22Rv1 (cell line): ENCODE measurements around the gene CDAN1.

Source experiments
- H3K27ac ChIP-seq: fragments of 450-650 bp; 2 replicates; pipeline ENCODE4 v1.5.1; 2017
- ZFX ChIP-seq: fragments of 450-650 bp; IDR thresholded peaks from 2 replicates; pipeline ENCODE4 v1.6.1; 2017; ENCODE audit warnings: antibody characterized with exemption, borderline replicate concordance
- TF ChIP-seq, protein P1 (sequence below): fragments of 450-650 bp; IDR thresholded peaks from 2 replicates; pipeline ENCODE4 v1.5.1; 2017; ENCODE audit warnings: mild to moderate bottlenecking

The CDAN1 gene

GRCh38 chr15:42726114-42726513 is 10.8 kb downstream of the CDAN1 start:
- no peak overlapping the region for H3K27ac ChIP-seq
- TF ChIP-seq ZFX: no peak
- TF ChIP-seq, protein P1, sequence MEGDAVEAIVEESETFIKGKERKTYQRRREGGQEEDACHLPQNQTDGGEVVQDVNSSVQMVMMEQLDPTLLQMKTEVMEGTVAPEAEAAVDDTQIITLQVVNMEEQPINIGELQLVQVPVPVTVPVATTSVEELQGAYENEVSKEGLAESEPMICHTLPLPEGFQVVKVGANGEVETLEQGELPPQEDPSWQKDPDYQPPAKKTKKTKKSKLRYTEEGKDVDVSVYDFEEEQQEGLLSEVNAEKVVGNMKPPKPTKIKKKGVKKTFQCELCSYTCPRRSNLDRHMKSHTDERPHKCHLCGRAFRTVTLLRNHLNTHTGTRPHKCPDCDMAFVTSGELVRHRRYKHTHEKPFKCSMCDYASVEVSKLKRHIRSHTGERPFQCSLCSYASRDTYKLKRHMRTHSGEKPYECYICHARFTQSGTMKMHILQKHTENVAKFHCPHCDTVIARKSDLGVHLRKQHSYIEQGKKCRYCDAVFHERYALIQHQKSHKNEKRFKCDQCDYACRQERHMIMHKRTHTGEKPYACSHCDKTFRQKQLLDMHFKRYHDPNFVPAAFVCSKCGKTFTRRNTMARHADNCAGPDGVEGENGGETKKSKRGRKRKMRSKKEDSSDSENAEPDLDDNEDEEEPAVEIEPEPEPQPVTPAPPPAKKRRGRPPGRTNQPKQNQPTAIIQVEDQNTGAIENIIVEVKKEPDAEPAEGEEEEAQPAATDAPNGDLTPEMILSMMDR: no peak

DNA sequence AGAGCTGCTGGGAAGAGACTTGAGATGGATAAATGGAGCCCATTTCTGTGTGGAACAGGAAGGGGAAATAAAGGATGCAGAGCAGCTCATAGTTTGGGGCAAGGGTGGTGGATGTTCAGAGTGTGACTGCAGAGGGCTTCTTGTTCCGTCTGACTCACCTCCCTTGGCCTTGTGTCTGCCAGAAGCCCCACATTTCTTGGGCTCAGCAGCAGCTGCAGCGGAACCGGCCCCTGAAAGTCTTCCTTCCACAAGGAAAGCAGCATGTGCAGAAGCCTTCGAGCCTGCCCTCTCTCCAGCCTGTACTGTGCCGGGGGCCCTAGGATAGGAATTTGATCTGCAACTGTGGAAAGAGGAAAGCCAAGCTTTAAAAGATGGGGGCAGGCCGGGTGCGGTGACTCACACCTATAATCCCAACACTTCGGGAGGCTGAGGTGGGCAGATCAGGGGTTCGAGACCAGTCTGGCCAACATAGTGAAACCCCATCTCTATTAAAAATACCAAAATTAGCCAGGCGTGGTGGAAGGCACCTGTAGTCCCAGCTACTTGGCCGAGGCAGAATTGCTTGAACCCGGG is 11.5 kb downstream of the CDAN1 start:
- TF ChIP-seq, protein P1: no peak
- TF ChIP-seq ZFX: no peak

GRCh38 chr15:42724276-42724675 is 12.7 kb downstream of the CDAN1 start:
- no peak for TF ChIP-seq ZFX
- TF ChIP-seq, protein P1: no peak
- no peak overlapping the region for H3K27ac ChIP-seq

More for the DNA sequence above, 11.5 kb downstream of the CDAN1 start:
- no peak overlapping the region for H3K27ac ChIP-seq

- no peak overlapping the region for H3K27ac ChIP-seq
- TF ChIP-seq, protein P1: peak; percentile 1; the same call in 1 of the 2 replicates
- no peak for TF ChIP-seq ZFX
These were observed 13.9 kb downstream of the CDAN1 start for GRCh38 chr15:42723068-42723467.

DNA sequence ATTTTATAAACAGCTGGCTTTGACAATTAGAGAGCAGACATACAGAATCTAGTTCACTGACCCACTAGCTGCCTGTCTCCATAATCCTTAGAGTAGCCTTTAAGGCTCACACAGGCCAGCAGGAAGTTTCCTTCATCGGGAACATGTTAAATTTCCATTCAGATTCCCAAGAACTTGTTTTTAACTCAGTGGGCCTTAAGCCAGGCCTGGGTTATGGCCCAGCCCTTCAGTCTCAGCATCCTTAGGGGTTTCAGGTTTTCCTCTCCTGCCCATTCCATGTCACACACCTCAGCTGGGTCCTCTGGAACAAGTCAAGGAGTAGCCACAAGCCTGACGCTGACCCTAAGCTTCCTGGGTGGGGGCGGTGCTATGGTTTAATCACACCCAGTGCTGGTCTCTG is 15.0 kb downstream of the CDAN1 start:
- no peak for TF ChIP-seq ZFX
- TF ChIP-seq, protein P1: no peak
- H3K27ac ChIP-seq: no peak overlapping the region

DNA sequence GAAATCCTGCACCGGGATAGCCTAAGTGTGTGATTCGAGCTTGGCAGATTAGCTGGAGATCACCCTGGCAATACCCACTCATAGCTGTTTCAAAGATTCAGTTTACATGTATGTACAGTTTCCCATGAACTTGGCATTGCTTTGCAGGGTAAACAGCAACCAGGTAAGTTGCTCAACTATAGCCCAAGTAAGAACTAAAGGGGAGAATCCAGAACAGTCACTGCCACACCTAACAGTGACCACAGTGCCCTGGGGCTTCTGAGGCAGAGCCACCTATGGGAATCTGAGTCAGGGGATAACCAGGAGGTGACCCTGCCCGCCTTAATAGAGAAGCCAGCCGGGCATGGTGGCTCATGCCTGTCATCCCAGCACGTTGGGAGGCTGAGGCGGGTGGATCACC is 15.9 kb downstream of the CDAN1 start:
- no peak overlapping the region for H3K27ac ChIP-seq
- TF ChIP-seq, protein P1: no peak
- TF ChIP-seq ZFX: no peak

DNA sequence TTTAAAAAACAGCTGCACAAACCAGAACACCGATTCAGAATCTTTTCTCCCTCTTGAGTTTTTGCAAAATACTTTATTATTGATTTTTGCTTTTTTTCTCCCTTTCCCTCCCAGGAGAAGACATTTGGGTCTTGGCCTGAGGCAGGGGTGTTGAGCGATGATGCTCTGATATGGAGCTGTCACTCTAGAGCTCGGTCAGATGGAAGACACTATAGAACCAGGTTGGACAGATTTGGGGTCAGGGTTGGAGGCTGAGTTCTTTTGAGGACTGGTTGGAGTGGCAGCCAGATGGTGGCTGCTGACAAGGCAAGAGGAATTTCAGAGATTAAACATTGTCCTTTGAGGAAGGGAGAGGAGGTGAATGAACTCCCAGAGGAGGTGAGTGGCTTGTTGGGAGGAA is 16.9 kb downstream of the CDAN1 start:
- no peak for TF ChIP-seq ZFX
- TF ChIP-seq, protein P1: no peak
- no peak overlapping the region for H3K27ac ChIP-seq
